Neural cell (in vitro differentiated cells): ENCODE results near the gene SUCLG2. TPM values are rescaled to one million over a fixed set of nuclear protein-coding genes. Genes with fewer than 3 reads are reported as not detected.

Experiments used
- H2AFZ ChIP-seq: fragments of 200-600, 300-800 bp; sonication (generic), shearing (Covaris generic); 2 replicates; pipeline ENCODE4 v1.6.0; 2014; ENCODE audit warnings: low read depth, mild to moderate bottlenecking, antibody characterized with exemption, low read length, moderate library complexity
- H3F3A ChIP-seq: fragments of 200-600 bp; shearing (Covaris generic); 2 replicates; pipeline ENCODE4 v1.6.1; 2016; ENCODE audit warnings: mild to moderate bottlenecking, moderate library complexity, mixed read lengths, antibody characterized with exemption, low read length; ENCODE audit not compliant: insufficient read depth, poor library complexity, severe bottlenecking
- H3K27ac ChIP-seq: fragments of 200-600, 300-800 bp; sonication (generic), shearing (Covaris generic); 2 replicates; pipeline ENCODE4 v1.5.1; 2014; ENCODE audit warnings: mild to moderate bottlenecking, low read length, moderate library complexity
- H3K27me3 ChIP-seq: fragments of 300-800, 200-600 bp; sonication (generic), shearing (Covaris generic); 2 replicates; pipeline ENCODE4 v1.6.0; 2014; ENCODE audit warnings: mild to moderate bottlenecking, low read depth, low read length, moderate library complexity; ENCODE audit not compliant: insufficient read depth
- H3K36me3 ChIP-seq: fragments of 300-800, 200-600 bp; sonication (generic), shearing (Covaris generic); 2 replicates; pipeline ENCODE4 v1.5.1; 2014; ENCODE audit warnings: mild to moderate bottlenecking, antibody characterized with exemption, low read length, moderate library complexity; ENCODE audit not compliant: insufficient read depth
- H3K4me2 ChIP-seq: fragments of 300-800, 200-600 bp; sonication (generic), shearing (Covaris generic); 2 replicates; pipeline ENCODE4 v1.6.0; 2014; ENCODE audit warnings: mild to moderate bottlenecking, low read length
- H3K4me3 ChIP-seq: fragments of 300-800, 200-600 bp; sonication (generic), shearing (Covaris generic); 2 replicates; pipeline ENCODE4 v1.5.1; 2014; ENCODE audit warnings: mild to moderate bottlenecking, low read length, moderate library complexity
- H3K79me2 ChIP-seq: fragments of 200-600 bp; shearing (Covaris generic); replicated peaks from 2 replicates; pipeline ENCODE4 v1.6.0; 2014; ENCODE audit warnings: mild to moderate bottlenecking, low read length, moderate library complexity; ENCODE audit not compliant: insufficient read depth
- H3K9ac ChIP-seq: fragments of 300-800, 200-600 bp; sonication (generic), shearing (Covaris generic); 2 replicates; pipeline ENCODE4 v1.6.1; 2016; ENCODE audit warnings: mild to moderate bottlenecking, low read length, mixed read lengths
- H3K9me2 ChIP-seq: fragments of 200-600 bp; shearing (Covaris generic); 2 replicates; pipeline ENCODE4 v1.6.1; 2016; ENCODE audit warnings: mild to moderate bottlenecking, low read length, mixed read lengths; ENCODE audit not compliant: insufficient read depth
- H3K9me3 ChIP-seq: fragments of 200-600, 300-800 bp; sonication (generic), shearing (Covaris generic); 2 replicates; pipeline ENCODE4 v1.6.1; 2016; ENCODE audit warnings: mild to moderate bottlenecking, mixed run types, low read length, moderate library complexity, mixed read lengths
- H4K20me1 ChIP-seq: fragments of 200-600 bp; shearing (Covaris generic); 2 replicates; pipeline ENCODE4 v1.6.1; 2016; ENCODE audit warnings: mild to moderate bottlenecking, mixed run types; ENCODE audit not compliant: insufficient read depth
- EP300 ChIP-seq: fragments of 450-650 bp; conservative IDR thresholded peaks from 2 replicates; pipeline ENCODE4 v1.6.1; 2014; ENCODE audit warnings: antibody characterized with exemption, mild to moderate bottlenecking, moderate library complexity; ENCODE audit not compliant: poor library complexity, severe bottlenecking
- EZH2 ChIP-seq: fragments of 200-600, 300-800 bp; shearing (Covaris generic), sonication (generic); IDR thresholded peaks from 2 replicates; pipeline ENCODE4 v1.6.1; 2014; ENCODE audit warnings: antibody characterized with exemption, low read length, borderline replicate concordance, mild to moderate bottlenecking; ENCODE audit not compliant: insufficient read depth, poor library complexity, severe bottlenecking
- MXI1 ChIP-seq: fragments of 450-650 bp; conservative IDR thresholded peaks from 2 replicates; pipeline ENCODE4 v1.6.1; 2014; ENCODE audit warnings: antibody characterized with exemption, mild to moderate bottlenecking; ENCODE audit not compliant: poor library complexity, severe bottlenecking
- POLR2AphosphoS5 ChIP-seq: IDR thresholded peaks from 2 replicates; pipeline ENCODE4 v1.6.1; 2012
- RAD21 ChIP-seq: fragments of 450-650 bp; conservative IDR thresholded peaks from 2 replicates; pipeline ENCODE4 v1.6.1; 2014; ENCODE audit warnings: antibody characterized with exemption, mild to moderate bottlenecking, moderate library complexity
- SMC3 ChIP-seq: fragments of 450-650 bp; conservative IDR thresholded peaks from 2 replicates; pipeline ENCODE4 v1.6.1; 2014; ENCODE audit warnings: antibody characterized with exemption, mild to moderate bottlenecking, moderate library complexity; ENCODE audit not compliant: poor library complexity
- TAF1 ChIP-seq: IDR thresholded peaks from 2 replicates; pipeline ENCODE4 v1.6.1; 2012; ENCODE audit warnings: low read depth
- polyA plus RNA-seq: library from polyadenylated mRNA; depleted of rRNA; stranded (reverse); fragments of >200 nt; gene quantifications from 2 replicates; pipeline ENCODE4 v1.2.3, GENCODE V29; 2014
- TF ChIP-seq, protein P1 (sequence below): IDR thresholded peaks from 2 replicates; pipeline ENCODE4 v1.6.1; 2012; ENCODE audit warnings: borderline replicate concordance
- TF ChIP-seq, protein P2 (sequence below): fragments of 450-650 bp; IDR thresholded peaks from 2 replicates; pipeline ENCODE4 v1.5.1; 2014; ENCODE audit warnings: antibody characterized with exemption, mild to moderate bottlenecking, moderate library complexity; ENCODE audit not compliant: poor library complexity, severe bottlenecking

Gene SUCLG2
- polyA plus RNA-seq, 1 donor from 2014 or later: 0.15 TPM

DNA sequence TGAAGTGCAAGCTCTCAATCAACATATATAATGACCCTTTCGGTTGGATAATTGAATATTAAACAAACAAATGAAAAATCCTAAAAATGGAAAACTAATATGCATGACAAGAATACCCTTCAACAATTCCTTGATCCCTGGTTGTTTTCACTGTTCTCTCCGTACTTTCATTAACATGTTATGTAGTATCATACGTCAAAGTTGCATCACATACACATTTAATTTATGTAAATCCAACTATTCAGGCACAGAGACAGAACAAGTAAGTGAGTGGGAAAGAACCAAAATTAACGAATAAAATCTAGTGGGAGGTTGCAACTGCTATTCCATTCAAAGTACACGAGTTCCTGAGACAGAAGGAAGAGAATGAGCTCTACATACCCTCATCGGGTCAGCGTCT is 176.0 kb downstream of the SUCLG2 start:
- no peak overlapping the region for H2AFZ ChIP-seq
- no peaks in the 10 kb centered on the region for H3K36me3 ChIP-seq
- H3K9ac ChIP-seq: no peak overlapping the region
- no peaks in the 10 kb centered on the region for H3F3A ChIP-seq
- TF ChIP-seq TAF1 (no peak), SMC3 (no peak), MXI1 (no peak), POLR2AphosphoS5 (no peak), EZH2 (no peak), EP300 (no peak), RAD21 (no peak)
- TF ChIP-seq, protein P1, sequence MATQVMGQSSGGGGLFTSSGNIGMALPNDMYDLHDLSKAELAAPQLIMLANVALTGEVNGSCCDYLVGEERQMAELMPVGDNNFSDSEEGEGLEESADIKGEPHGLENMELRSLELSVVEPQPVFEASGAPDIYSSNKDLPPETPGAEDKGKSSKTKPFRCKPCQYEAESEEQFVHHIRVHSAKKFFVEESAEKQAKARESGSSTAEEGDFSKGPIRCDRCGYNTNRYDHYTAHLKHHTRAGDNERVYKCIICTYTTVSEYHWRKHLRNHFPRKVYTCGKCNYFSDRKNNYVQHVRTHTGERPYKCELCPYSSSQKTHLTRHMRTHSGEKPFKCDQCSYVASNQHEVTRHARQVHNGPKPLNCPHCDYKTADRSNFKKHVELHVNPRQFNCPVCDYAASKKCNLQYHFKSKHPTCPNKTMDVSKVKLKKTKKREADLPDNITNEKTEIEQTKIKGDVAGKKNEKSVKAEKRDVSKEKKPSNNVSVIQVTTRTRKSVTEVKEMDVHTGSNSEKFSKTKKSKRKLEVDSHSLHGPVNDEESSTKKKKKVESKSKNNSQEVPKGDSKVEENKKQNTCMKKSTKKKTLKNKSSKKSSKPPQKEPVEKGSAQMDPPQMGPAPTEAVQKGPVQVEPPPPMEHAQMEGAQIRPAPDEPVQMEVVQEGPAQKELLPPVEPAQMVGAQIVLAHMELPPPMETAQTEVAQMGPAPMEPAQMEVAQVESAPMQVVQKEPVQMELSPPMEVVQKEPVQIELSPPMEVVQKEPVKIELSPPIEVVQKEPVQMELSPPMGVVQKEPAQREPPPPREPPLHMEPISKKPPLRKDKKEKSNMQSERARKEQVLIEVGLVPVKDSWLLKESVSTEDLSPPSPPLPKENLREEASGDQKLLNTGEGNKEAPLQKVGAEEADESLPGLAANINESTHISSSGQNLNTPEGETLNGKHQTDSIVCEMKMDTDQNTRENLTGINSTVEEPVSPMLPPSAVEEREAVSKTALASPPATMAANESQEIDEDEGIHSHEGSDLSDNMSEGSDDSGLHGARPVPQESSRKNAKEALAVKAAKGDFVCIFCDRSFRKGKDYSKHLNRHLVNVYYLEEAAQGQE: no peak
- TF ChIP-seq, protein P2, sequence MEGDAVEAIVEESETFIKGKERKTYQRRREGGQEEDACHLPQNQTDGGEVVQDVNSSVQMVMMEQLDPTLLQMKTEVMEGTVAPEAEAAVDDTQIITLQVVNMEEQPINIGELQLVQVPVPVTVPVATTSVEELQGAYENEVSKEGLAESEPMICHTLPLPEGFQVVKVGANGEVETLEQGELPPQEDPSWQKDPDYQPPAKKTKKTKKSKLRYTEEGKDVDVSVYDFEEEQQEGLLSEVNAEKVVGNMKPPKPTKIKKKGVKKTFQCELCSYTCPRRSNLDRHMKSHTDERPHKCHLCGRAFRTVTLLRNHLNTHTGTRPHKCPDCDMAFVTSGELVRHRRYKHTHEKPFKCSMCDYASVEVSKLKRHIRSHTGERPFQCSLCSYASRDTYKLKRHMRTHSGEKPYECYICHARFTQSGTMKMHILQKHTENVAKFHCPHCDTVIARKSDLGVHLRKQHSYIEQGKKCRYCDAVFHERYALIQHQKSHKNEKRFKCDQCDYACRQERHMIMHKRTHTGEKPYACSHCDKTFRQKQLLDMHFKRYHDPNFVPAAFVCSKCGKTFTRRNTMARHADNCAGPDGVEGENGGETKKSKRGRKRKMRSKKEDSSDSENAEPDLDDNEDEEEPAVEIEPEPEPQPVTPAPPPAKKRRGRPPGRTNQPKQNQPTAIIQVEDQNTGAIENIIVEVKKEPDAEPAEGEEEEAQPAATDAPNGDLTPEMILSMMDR: no peak
- no peaks in the 10 kb centered on the region for H4K20me1 ChIP-seq
- no peak overlapping the region for H3K27ac ChIP-seq
- H3K27me3 ChIP-seq: no peaks in the 10 kb centered on the region
- no peaks in the 10 kb centered on the region for H3K79me2 ChIP-seq
- no peaks in the 10 kb centered on the region for H3K9me2 ChIP-seq
- no peak overlapping the region for H3K4me3 ChIP-seq
- no peaks in the 10 kb centered on the region for H3K9me3 ChIP-seq
- H3K4me2 ChIP-seq: no peak overlapping the region

DNA sequence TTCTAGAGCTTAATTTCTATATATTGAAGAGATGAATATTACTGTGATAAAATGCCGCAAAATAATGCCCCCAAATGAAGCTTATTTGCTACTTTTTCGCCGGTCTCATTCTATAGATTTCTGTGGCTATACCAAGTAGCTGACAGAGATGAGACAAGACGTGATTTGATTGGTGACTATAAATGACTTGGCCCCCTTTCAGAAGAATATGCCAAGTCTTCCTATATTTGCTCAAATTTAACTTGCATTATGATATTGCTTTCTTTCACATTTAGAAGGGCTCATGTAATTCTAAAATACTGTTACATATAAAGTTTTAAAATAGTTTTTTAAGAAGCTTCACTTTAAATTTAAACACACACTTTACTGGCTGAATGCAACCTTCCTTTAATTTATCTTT is 180.1 kb downstream of the SUCLG2 start:
- Histone ChIP-seq H3K9me2 (no peaks in the 10 kb centered on the region), H3K4me3 (no peak overlapping the region), H3K4me2 (no peak overlapping the region), H4K20me1 (no peaks in the 10 kb centered on the region), H3K27me3 (no peaks in the 10 kb centered on the region), H3K9me3 (no peaks in the 10 kb centered on the region), H3K36me3 (no peaks in the 10 kb centered on the region), H3K9ac (no peak overlapping the region), H3F3A (no peaks in the 10 kb centered on the region), H3K27ac (no peak overlapping the region), H3K79me2 (no peaks in the 10 kb centered on the region), H2AFZ (no peak overlapping the region)
- TF ChIP-seq RAD21 (no peak), EZH2 (no peak), POLR2AphosphoS5 (no peak)
- TF ChIP-seq, protein P2: no peak
